ENCODE measurements around the gene TUBB.

Gene TUBB

GRCh38 chr6:30712441-30712945 lies 7.7 kb upstream of the TUBB start:
- Histone ChIP-seq H3K4me1 (ENCODE audit: control insufficient read depth, insufficient read depth, low read length) (peaks cover 8% of the 10 kb centered on the region), H3K27ac (ENCODE audit: extremely low read depth, low read depth, low read length) (no peak overlapping the region), H3K4me3 (ENCODE audit: low read depth, low read length) (no peak overlapping the region), H3K9me3 (ENCODE audit: control insufficient read depth, insufficient read depth, low read depth, low read length) (no peaks in the 10 kb centered on the region), H3K36me3 (ENCODE audit: control insufficient read depth in 2 of 2, insufficient read depth in 1 of 2, low read length in 2 of 2) (peaks cover 52 to 80% of the 10 kb centered on the region in 2 experiments)
- CTCF ChIA-PET, result interaction anchor here (0.5 to 5.0 kb wide), 11 partner anchors 8 to 374 kb away, joined by 3 to 32 read pairs (median 4); partner anchors contain the start of gene DHX16
- no peak for TF ChIP-seq ZBTB17 (tag by site-specific recombination; IDR thresholded peaks at IDR 0.05)
- TF ChIP-seq ZNF830 (tag by site-specific recombination; IDR thresholded peaks at IDR 0.05; ENCODE audit: low read depth), result no peak
- no peak for TF ChIP-seq ZNF350 (tag by site-specific recombination; IDR thresholded peaks at IDR 0.05)
- TF ChIP-seq ZNF621 (tag by site-specific recombination; IDR thresholded peaks at IDR 0.05), result no peak
- TF ChIP-seq ZFHX2 (tag by site-specific recombination; conservative IDR thresholded peaks at IDR 0.05), result no peak
- no peak for TF ChIP-seq PRDM2 (tag by site-specific recombination; IDR thresholded peaks at IDR 0.05; ENCODE audit: borderline replicate concordance)
- no peak for TF ChIP-seq ZNF274 (IDR thresholded peaks at IDR 0.05; ENCODE audit: low read length)
- TF ChIP-seq ZNF274 (tag by site-specific recombination; IDR thresholded peaks at IDR 0.05; ENCODE audit: borderline replicate concordance), result no peak
- no peak for TF ChIP-seq ZNF600 (tag by site-specific recombination; IDR thresholded peaks at IDR 0.05)
- TF ChIP-seq MYNN (tag by site-specific recombination; IDR thresholded peaks at IDR 0.05; ENCODE audit: borderline replicate concordance), result no peak
- no peak for TF ChIP-seq REST (tag by site-specific recombination; IDR thresholded peaks at IDR 0.05)
- TF ChIP-seq SETDB1 (IDR thresholded peaks at IDR 0.05; ENCODE audit: insufficient read length, low read length), result no peak
- TF ChIP-seq ZNF302 (tag by site-specific recombination; IDR thresholded peaks at IDR 0.05; ENCODE audit: low read depth), result no peak
- TF ChIP-seq ZNF140 (tag by site-specific recombination; IDR thresholded peaks at IDR 0.05), result no peak
- no peak for TF ChIP-seq SP3 (tag by site-specific recombination; IDR thresholded peaks at IDR 0.05)
- TF ChIP-seq ZNF692 (tag by site-specific recombination; IDR thresholded peaks at IDR 0.05), result no peak
- TF ChIP-seq ZNF157 (tag by site-specific recombination; IDR thresholded peaks at IDR 0.05), result no peak
- TF ChIP-seq ZBTB7A (tag by site-specific recombination; IDR thresholded peaks at IDR 0.05; ENCODE audit: low read depth), result no peak
- POLR2A ChIA-PET, result interaction anchor here (0.5 to 1.4 kb wide), 5 partner anchors 9 to 30 kb away, joined by 3 to 5 read pairs (median 4); partner anchors contain the start of gene NRM
